ENCODE results near the gene CCL21.
"Not testable (repeated sequence)": the region's sequence is repeated elsewhere in the genome, so short reads cannot be mapped to it uniquely, and the experiment has no call there.

Gene CCL21

GRCh38 chr9:34710023-34710422 is at the start of gene CCL21:
TSS of gene CCL21 (minus strand) at chr9:34710136. CDS start at chr9:34710066, 70 bp downstream.
- Mint-ChIP-seq H3K27me3 (peaks cover 45% of the 10 kb centered on the region), H3K4me1 (no peaks in the 10 kb centered on the region), H3K27ac (ENCODE audit: low read depth) (no peak within 1 kb of the TSS), H3K4me3 (no peak within 1 kb of the TSS), H3K36me3 (ENCODE audit: insufficient read depth) (no peaks in the 10 kb centered on the region), H3K9me3 (no peaks in the 10 kb centered on the region)
- DNase-seq (ENCODE audit: low spot score in 2 of 2) (no peak), ATAC-seq (replicated peaks; ENCODE audit: extremely low read depth, poor library complexity, severe bottlenecking) (no peak)

GRCh38 chr9:34759432-34760134 is 49.6 kb upstream of the CCL21 start:
- no peak for ATAC-seq (replicated peaks; ENCODE audit: extremely low read depth, poor library complexity, severe bottlenecking)
- H3K9me3 Mint-ChIP-seq, result no peaks in the 10 kb centered on the region
- H3K36me3 Mint-ChIP-seq (ENCODE audit: insufficient read depth), result no peaks in the 10 kb centered on the region
- H3K4me1 Mint-ChIP-seq, result peaks cover 4% of the 10 kb centered on the region
- H3K27me3 Mint-ChIP-seq, result peaks cover 58% of the 10 kb centered on the region
- DNase-seq (ENCODE audit: low spot score in 2 of 2), result no peak
- H3K4me3 Mint-ChIP-seq, result no peak overlapping the region
- no peak overlapping the region for H3K27ac Mint-ChIP-seq (ENCODE audit: low read depth)

GRCh38 chr9:34750320-34750719 is 40.4 kb upstream of the CCL21 start:
- H3K27me3 Mint-ChIP-seq, result peaks cover 76% of the 10 kb centered on the region
- H3K36me3 Mint-ChIP-seq (ENCODE audit: insufficient read depth); H3K4me1 Mint-ChIP-seq; ATAC-seq (replicated peaks; ENCODE audit: extremely low read depth, poor library complexity, severe bottlenecking); H3K27ac Mint-ChIP-seq (ENCODE audit: low read depth); DNase-seq (ENCODE audit: low spot score in 2 of 2); H3K4me3 Mint-ChIP-seq; H3K9me3 Mint-ChIP-seq: not testable (repeated sequence)

- H3K4me3 Mint-ChIP-seq, result no peak overlapping the region
- peaks cover 76% of the 10 kb centered on the region for H3K27me3 Mint-ChIP-seq
- no peaks in the 10 kb centered on the region for H3K36me3 Mint-ChIP-seq (ENCODE audit: insufficient read depth)
- no peaks in the 10 kb centered on the region for H3K9me3 Mint-ChIP-seq
- no peak overlapping the region for H3K27ac Mint-ChIP-seq (ENCODE audit: low read depth)
- H3K4me1 Mint-ChIP-seq, result no peaks in the 10 kb centered on the region
- ATAC-seq (replicated peaks; ENCODE audit: extremely low read depth, poor library complexity, severe bottlenecking), result no peak
- no peak for DNase-seq (ENCODE audit: low spot score in 2 of 2)
Observed at GRCh38 chr9:34746526-34746925, 36.6 kb upstream of the CCL21 start.

GRCh38 chr9:34744295-34745221 is 34.6 kb upstream of the CCL21 start:
- H3K36me3 Mint-ChIP-seq (ENCODE audit: insufficient read depth), result no peaks in the 10 kb centered on the region
- ATAC-seq (replicated peaks; ENCODE audit: extremely low read depth, poor library complexity, severe bottlenecking), result no peak
- H3K27me3 Mint-ChIP-seq, result peaks cover 68% of the 10 kb centered on the region
- no peaks in the 10 kb centered on the region for H3K4me1 Mint-ChIP-seq
- H3K27ac Mint-ChIP-seq (ENCODE audit: low read depth), result no peak overlapping the region
- DNase-seq (ENCODE audit: low spot score in 2 of 2), result no peak
- H3K4me3 Mint-ChIP-seq, result no peak overlapping the region
- no peaks in the 10 kb centered on the region for H3K9me3 Mint-ChIP-seq

GRCh38 chr9:34742710-34743109 is 32.8 kb upstream of the CCL21 start:
- no peak for ATAC-seq (replicated peaks; ENCODE audit: extremely low read depth, poor library complexity, severe bottlenecking)
- Mint-ChIP-seq H3K27me3 (peaks cover 69% of the 10 kb centered on the region), H3K36me3 (ENCODE audit: insufficient read depth) (no peaks in the 10 kb centered on the region), H3K4me1 (no peaks in the 10 kb centered on the region), H3K4me3 (no peak overlapping the region), H3K27ac (ENCODE audit: low read depth) (no peak overlapping the region), H3K9me3 (no peaks in the 10 kb centered on the region)
- DNase-seq (ENCODE audit: low spot score in 2 of 2), result no peak

GRCh38 chr9:34741628-34742027 is 31.7 kb upstream of the CCL21 start:
- ATAC-seq (replicated peaks; ENCODE audit: extremely low read depth, poor library complexity, severe bottlenecking) (no peak), DNase-seq (ENCODE audit: low spot score in 2 of 2) (no peak)
- no peak overlapping the region for H3K27ac Mint-ChIP-seq (ENCODE audit: low read depth)
- no peaks in the 10 kb centered on the region for H3K36me3 Mint-ChIP-seq (ENCODE audit: insufficient read depth)
- H3K9me3 Mint-ChIP-seq, result no peaks in the 10 kb centered on the region
- no peak overlapping the region for H3K4me3 Mint-ChIP-seq
- peaks cover 65% of the 10 kb centered on the region for H3K27me3 Mint-ChIP-seq
- no peaks in the 10 kb centered on the region for H3K4me1 Mint-ChIP-seq

GRCh38 chr9:34740176-34740575 is 30.2 kb upstream of the CCL21 start:
- not testable (repeated sequence) for H3K9me3 Mint-ChIP-seq; H3K4me3 Mint-ChIP-seq; H3K4me1 Mint-ChIP-seq; ATAC-seq (replicated peaks; ENCODE audit: extremely low read depth, poor library complexity, severe bottlenecking); DNase-seq (ENCODE audit: low spot score in 2 of 2); H3K36me3 Mint-ChIP-seq (ENCODE audit: insufficient read depth); H3K27ac Mint-ChIP-seq (ENCODE audit: low read depth)
- peaks cover 69% of the 10 kb centered on the region for H3K27me3 Mint-ChIP-seq

GRCh38 chr9:34737677-34738260 is 27.8 kb upstream of the CCL21 start:
- DNase-seq (ENCODE audit: low spot score in 2 of 2) (no peak), ATAC-seq (replicated peaks; ENCODE audit: extremely low read depth, poor library complexity, severe bottlenecking) (no peak)
- Mint-ChIP-seq H3K27ac (ENCODE audit: low read depth) (no peak overlapping the region), H3K9me3 (no peaks in the 10 kb centered on the region), H3K4me3 (no peak overlapping the region), H3K4me1 (no peaks in the 10 kb centered on the region), H3K36me3 (ENCODE audit: insufficient read depth) (no peaks in the 10 kb centered on the region), H3K27me3 (peaks cover 64% of the 10 kb centered on the region)

GRCh38 chr9:34734720-34735119 is 24.8 kb upstream of the CCL21 start:
- Mint-ChIP-seq H3K27me3 (peaks cover 63% of the 10 kb centered on the region), H3K4me1 (no peaks in the 10 kb centered on the region), H3K9me3 (no peaks in the 10 kb centered on the region), H3K27ac (ENCODE audit: low read depth) (no peak overlapping the region), H3K36me3 (ENCODE audit: insufficient read depth) (no peaks in the 10 kb centered on the region), H3K4me3 (no peak overlapping the region)
- ATAC-seq (replicated peaks; ENCODE audit: extremely low read depth, poor library complexity, severe bottlenecking) (no peak), DNase-seq (ENCODE audit: low spot score in 2 of 2) (no peak)

- no peak overlapping the region for H3K27ac Mint-ChIP-seq (ENCODE audit: low read depth)
- H3K9me3 Mint-ChIP-seq, result no peaks in the 10 kb centered on the region
- DNase-seq (ENCODE audit: low spot score in 2 of 2), result no peak
- H3K36me3 Mint-ChIP-seq (ENCODE audit: insufficient read depth), result no peaks in the 10 kb centered on the region
- H3K4me1 Mint-ChIP-seq, result no peaks in the 10 kb centered on the region
- no peak overlapping the region for H3K4me3 Mint-ChIP-seq
- H3K27me3 Mint-ChIP-seq, result peaks cover 45% of the 10 kb centered on the region
- ATAC-seq (replicated peaks; ENCODE audit: extremely low read depth, poor library complexity, severe bottlenecking), result no peak
Observed at GRCh38 chr9:34732886-34733285, 22.9 kb upstream of the CCL21 start.

GRCh38 chr9:34732478-34732877 is 22.5 kb upstream of the CCL21 start:
- ATAC-seq (replicated peaks; ENCODE audit: extremely low read depth, poor library complexity, severe bottlenecking), result no peak

More at GRCh38 chr9:34732478-34732877, 22.5 kb upstream of the CCL21 start:
- Mint-ChIP-seq H3K27me3 (peaks cover 41% of the 10 kb centered on the region), H3K4me3 (no peak overlapping the region), H3K9me3 (no peaks in the 10 kb centered on the region), H3K4me1 (no peaks in the 10 kb centered on the region), H3K36me3 (ENCODE audit: insufficient read depth) (no peaks in the 10 kb centered on the region), H3K27ac (ENCODE audit: low read depth) (no peak overlapping the region)
- DNase-seq (ENCODE audit: low spot score in 2 of 2), result no peak
